ENCODE data around the gene FXYD2. TPM values are rescaled to one million over a fixed set of nuclear protein-coding genes. Genes with fewer than 3 reads are reported as not detected.

FXYD2 gene
- total and polyA plus RNA-seq, 4 experiments from 2014 or later, result 3.5 to 10.5 (median 8.2) TPM

GRCh38 chr11:117826190-117826570 is 1.6 kb upstream of the FXYD2 start:
- Mint-ChIP-seq H3K27ac (peak overlapping the region in 6 of 7 donors; percentile 5 to 58 (median 31)), H3K4me3 (peak overlapping the region in 1 of 8 donors; percentile 31), H3K4me1 (peaks cover 29 to 80% (median 51%) of the 10 kb centered on the region in 4 donors), H3K9me3 (no peaks in the 10 kb centered on the region), H3K27me3 (no peaks in the 10 kb centered on the region), H3K36me3 (no peaks in the 10 kb centered on the region)
- Histone ChIP-seq H3K4me3 (ENCODE audit: low read length in 2 of 2) (no peak overlapping the region), H3K9me3 (ENCODE audit: control insufficient read depth in 1 of 2, low read length in 2 of 2) (no peaks in the 10 kb centered on the region), H3K36me3 (ENCODE audit: insufficient read depth, low read length) (no peaks in the 10 kb centered on the region), H3K27me3 (ENCODE audit: insufficient read depth, low read length) (no peaks in the 10 kb centered on the region), H3K27ac (ENCODE audit: low read depth, low read length) (no peak overlapping the region), H3K4me1 (ENCODE audit: insufficient read depth, low read length) (peaks cover 60% of the 10 kb centered on the region)
- intact Hi-C loops (cut with micrococcal nuclease), result no loop called here
- CTCF ChIA-PET (ENCODE audit: partially characterized antibody), result interaction anchor here (2.8 to 16.1 kb wide), 4 partner anchors 9 to 226 kb away, joined by 22 to 440 read pairs (median 138); no protein-coding TSS in a partner anchor
- POLR2A ChIA-PET (ENCODE audit: partially characterized antibody), result interaction anchor here (1.2 to 6.9 kb wide), 2 partner anchors 10 to 176 kb away, joined by 4 to 70 read pairs; no protein-coding TSS in a partner anchor
- no peak for DNase-seq

GRCh38 chr11:117825538-117826189 is 1.1 kb upstream of the FXYD2 start:
- Histone ChIP-seq H3K4me3 (ENCODE audit: low read length in 2 of 2) (no peak overlapping the region), H3K9me3 (ENCODE audit: control insufficient read depth in 1 of 2, low read length in 2 of 2) (no peaks in the 10 kb centered on the region), H3K27ac (ENCODE audit: low read depth, low read length) (no peak overlapping the region), H3K27me3 (ENCODE audit: insufficient read depth, low read length) (no peaks in the 10 kb centered on the region), H3K36me3 (ENCODE audit: insufficient read depth, low read length) (no peaks in the 10 kb centered on the region), H3K4me1 (ENCODE audit: insufficient read depth, low read length) (peaks cover 55% of the 10 kb centered on the region)
- intact Hi-C loops (cut with micrococcal nuclease), result no loop called here
- POLR2A ChIA-PET (ENCODE audit: partially characterized antibody), result interaction anchor here (0.9 to 6.9 kb wide), 4 partner anchors 10 to 177 kb away, joined by 3 to 70 read pairs (median 8); no protein-coding TSS in a partner anchor
- no peak for DNase-seq
- CTCF ChIA-PET (ENCODE audit: partially characterized antibody), result interaction anchor here (1.4 to 16.1 kb wide), 5 partner anchors 8 to 400 kb away, joined by 3 to 440 read pairs (median 59); no protein-coding TSS in a partner anchor
- Mint-ChIP-seq H3K4me3 (peak overlapping the region in 3 of 8 donors; percentile 15 to 31 (median 26)), H3K9me3 (no peaks in the 10 kb centered on the region), H3K27me3 (no peaks in the 10 kb centered on the region), H3K36me3 (no peaks in the 10 kb centered on the region), H3K4me1 (peaks cover 25 to 75% (median 46%) of the 10 kb centered on the region in 4 donors), H3K27ac (peak overlapping the region in 5 of 7 donors; percentile 5 to 75 (median 32))

- Mint-ChIP-seq H3K4me1 (peaks cover 23 to 61% (median 42%) of the 10 kb centered on the region in 4 donors), H3K4me3 (peak overlapping the region in 1 of 8 donors; percentile 26), H3K36me3 (no peaks in the 10 kb centered on the region), H3K27ac (peak overlapping the region; percentile 18 to 68 (median 42)), H3K9me3 (no peaks in the 10 kb centered on the region), H3K27me3 (no peaks in the 10 kb centered on the region)
- POLR2A ChIA-PET (ENCODE audit: partially characterized antibody), result interaction anchor here (1.7 to 6.9 kb wide), 6 partner anchors 8 to 229 kb away, joined by 5 to 70 read pairs (median 8); no protein-coding TSS in a partner anchor
- H3K36me3 ChIP-seq (ENCODE audit: insufficient read depth, low read length), result no peaks in the 10 kb centered on the region
- intact Hi-C loops (cut with micrococcal nuclease), result loop anchor here (1.0 kb wide), 2 partner anchors 123 to 229 kb away; no protein-coding TSS in a partner anchor
- H3K4me3 ChIP-seq (ENCODE audit: low read length in 2 of 2), result no peak overlapping the region
- peaks cover 44% of the 10 kb centered on the region for H3K4me1 ChIP-seq (ENCODE audit: insufficient read depth, low read length)
- no peak overlapping the region for H3K27ac ChIP-seq (ENCODE audit: low read depth, low read length)
- CTCF ChIA-PET (ENCODE audit: partially characterized antibody), result interaction anchor here (1.4 to 16.1 kb wide), 8 partner anchors 9 to 229 kb away, joined by 4 to 440 read pairs (median 8); no protein-coding TSS in a partner anchor
- DNase-seq, result no peak
- H3K27me3 ChIP-seq (ENCODE audit: insufficient read depth, low read length), result no peaks in the 10 kb centered on the region
- H3K9me3 ChIP-seq (ENCODE audit: control insufficient read depth in 1 of 2, low read length in 2 of 2), result no peaks in the 10 kb centered on the region
These were observed 561 bp downstream of the FXYD2 start for GRCh38 chr11:117823946-117824420.

DNA sequence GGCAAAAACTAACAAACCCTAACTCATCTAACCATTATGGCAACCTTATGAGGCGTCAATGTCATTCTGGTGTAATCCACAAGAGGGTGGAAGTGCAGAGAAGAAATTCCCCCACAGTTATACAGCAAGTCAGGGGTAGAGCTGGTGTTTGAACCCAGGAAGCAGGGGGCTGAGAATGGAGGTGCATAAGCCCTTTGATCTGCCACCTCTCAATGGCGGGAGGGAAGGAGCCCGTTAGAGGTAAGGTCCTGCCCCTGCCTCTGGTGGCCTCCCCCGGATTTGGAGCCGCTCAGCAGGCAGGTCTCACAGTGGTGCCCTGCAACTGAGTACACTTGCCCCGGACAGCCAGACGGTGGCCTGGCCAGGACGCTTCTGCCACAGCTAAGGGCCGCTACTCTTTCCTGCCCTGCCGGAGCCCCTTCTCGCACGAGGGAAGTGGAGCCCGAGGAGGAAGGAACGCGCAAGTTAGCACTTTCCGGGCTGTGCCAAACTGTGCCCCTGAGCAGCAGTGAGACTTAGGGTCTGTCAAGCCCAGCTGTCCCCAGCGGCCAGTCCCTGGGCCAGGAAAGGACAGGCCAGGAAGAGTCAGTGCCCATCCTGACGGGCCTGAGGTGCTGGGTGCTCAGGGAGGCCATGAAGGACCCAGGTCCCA is 1.1 kb downstream of the FXYD2 start:
- POLR2A ChIA-PET (ENCODE audit: partially characterized antibody), result interaction anchor here (0.8 to 3.0 kb wide), 8 partner anchors 124 to 230 kb away, joined by 3 to 21 read pairs (median 6); partner anchors contain the start of gene IL10RA
- intact Hi-C loops (cut with micrococcal nuclease), result loop anchor here (1.0 kb wide), 2 partner anchors 124 to 230 kb away; no protein-coding TSS in a partner anchor
- H3K4me1 ChIP-seq (ENCODE audit: insufficient read depth, low read length), result peaks cover 38% of the 10 kb centered on the region
- DNase-seq, result peak; percentile 25 to 59 (median 44)
- H3K27me3 ChIP-seq (ENCODE audit: insufficient read depth, low read length), result no peaks in the 10 kb centered on the region
- CTCF ChIA-PET (ENCODE audit: partially characterized antibody), result interaction anchor here (0.5 to 16.1 kb wide), 9 partner anchors 8 to 230 kb away, joined by 4 to 440 read pairs (median 8); no protein-coding TSS in a partner anchor
- Mint-ChIP-seq H3K4me3 (peak overlapping the region in 1 of 8 donors; percentile 52), H3K27ac (peak overlapping the region in 5 of 7 donors; percentile 19 to 77 (median 68)), H3K27me3 (no peaks in the 10 kb centered on the region), H3K4me1 (peaks cover 20 to 61% (median 38%) of the 10 kb centered on the region in 4 donors), H3K9me3 (no peaks in the 10 kb centered on the region), H3K36me3 (no peaks in the 10 kb centered on the region)
- H3K27ac ChIP-seq (ENCODE audit: low read depth, low read length), result no peak overlapping the region
- H3K9me3 ChIP-seq (ENCODE audit: control insufficient read depth in 1 of 2, low read length in 2 of 2), result no peaks in the 10 kb centered on the region
- no peaks in the 10 kb centered on the region for H3K36me3 ChIP-seq (ENCODE audit: insufficient read depth, low read length)
- H3K4me3 ChIP-seq (ENCODE audit: low read length in 2 of 2), result no peak overlapping the region

- Mint-ChIP-seq H3K36me3 (no peaks in the 10 kb centered on the region), H3K9me3 (no peaks in the 10 kb centered on the region), H3K27me3 (no peaks in the 10 kb centered on the region), H3K27ac (peak overlapping the region in 3 of 7 donors; percentile 41 to 61 (median 42)), H3K4me3 (no peak overlapping the region), H3K4me1 (peaks cover 18 to 61% (median 36%) of the 10 kb centered on the region in 4 donors)
- intact Hi-C loops (cut with micrococcal nuclease), result loop anchor here (1.0 kb wide), 2 partner anchors 125 to 231 kb away; no protein-coding TSS in a partner anchor
- H3K4me3 ChIP-seq (ENCODE audit: low read length in 2 of 2), result no peak overlapping the region
- H3K4me1 ChIP-seq (ENCODE audit: insufficient read depth, low read length), result peaks cover 38% of the 10 kb centered on the region
- H3K27ac ChIP-seq (ENCODE audit: low read depth, low read length), result no peak overlapping the region
- no peaks in the 10 kb centered on the region for H3K27me3 ChIP-seq (ENCODE audit: insufficient read depth, low read length)
- H3K36me3 ChIP-seq (ENCODE audit: insufficient read depth, low read length), result no peaks in the 10 kb centered on the region
- ChIA-PET POLR2A (ENCODE audit: partially characterized antibody) (interaction anchor here (1.0 to 3.0 kb wide), 7 partner anchors 14 to 231 kb away, joined by 3 to 21 read pairs (median 6); partner anchors contain the start of gene IL10RA), CTCF (ENCODE audit: partially characterized antibody) (interaction anchor here (0.6 to 16.1 kb wide), 13 partner anchors 7 to 500 kb away, joined by 3 to 440 read pairs (median 7); no protein-coding TSS in a partner anchor)
- DNase-seq, result peak in 3 of 5 donors; percentile 34 to 43 (median 43)
- no peaks in the 10 kb centered on the region for H3K9me3 ChIP-seq (ENCODE audit: control insufficient read depth in 1 of 2, low read length in 2 of 2)
These were observed 2.2 kb downstream of the FXYD2 start for GRCh38 chr11:117822074-117823033.

- Mint-ChIP-seq H3K4me3 (no peak overlapping the region), H3K4me1 (peaks cover 18 to 57% (median 36%) of the 10 kb centered on the region in 4 donors), H3K27ac (no peak overlapping the region), H3K9me3 (no peaks in the 10 kb centered on the region), H3K27me3 (no peaks in the 10 kb centered on the region), H3K36me3 (no peaks in the 10 kb centered on the region)
- ChIA-PET POLR2A (ENCODE audit: partially characterized antibody) (interaction anchor here (1.1 to 1.9 kb wide), 2 partner anchors 13 to 126 kb away, joined by 6 to 7 read pairs; no protein-coding TSS in a partner anchor), CTCF (ENCODE audit: partially characterized antibody) (interaction anchor here (0.8 to 16.1 kb wide), 9 partner anchors 13 to 395 kb away, joined by 3 to 440 read pairs (median 5); no protein-coding TSS in a partner anchor)
- no peaks in the 10 kb centered on the region for H3K36me3 ChIP-seq (ENCODE audit: insufficient read depth, low read length)
- H3K4me3 ChIP-seq (ENCODE audit: low read length in 2 of 2), result no peak overlapping the region
- no peak overlapping the region for H3K27ac ChIP-seq (ENCODE audit: low read depth, low read length)
- H3K9me3 ChIP-seq (ENCODE audit: control insufficient read depth in 1 of 2, low read length in 2 of 2), result no peaks in the 10 kb centered on the region
- no peak for DNase-seq
- intact Hi-C loops (cut with micrococcal nuclease), result no loop called here
- H3K27me3 ChIP-seq (ENCODE audit: insufficient read depth, low read length), result no peaks in the 10 kb centered on the region
- peaks cover 47% of the 10 kb centered on the region for H3K4me1 ChIP-seq (ENCODE audit: insufficient read depth, low read length)
These were observed 3.1 kb downstream of the FXYD2 start for GRCh38 chr11:117821431-117821830.

Measured in CD4-positive, alpha-beta memory T cell (primary cell).